ENCODE results near the gene AMMECR1L. TPM values are rescaled to one million over a fixed set of nuclear protein-coding genes. Genes with fewer than 3 reads are reported as not detected.

The AMMECR1L gene
- polyA plus RNA-seq, 2 of the 4 experiments (the other 2 are of a cell fraction) = 15.6 to 23.0 TPM

DNA sequence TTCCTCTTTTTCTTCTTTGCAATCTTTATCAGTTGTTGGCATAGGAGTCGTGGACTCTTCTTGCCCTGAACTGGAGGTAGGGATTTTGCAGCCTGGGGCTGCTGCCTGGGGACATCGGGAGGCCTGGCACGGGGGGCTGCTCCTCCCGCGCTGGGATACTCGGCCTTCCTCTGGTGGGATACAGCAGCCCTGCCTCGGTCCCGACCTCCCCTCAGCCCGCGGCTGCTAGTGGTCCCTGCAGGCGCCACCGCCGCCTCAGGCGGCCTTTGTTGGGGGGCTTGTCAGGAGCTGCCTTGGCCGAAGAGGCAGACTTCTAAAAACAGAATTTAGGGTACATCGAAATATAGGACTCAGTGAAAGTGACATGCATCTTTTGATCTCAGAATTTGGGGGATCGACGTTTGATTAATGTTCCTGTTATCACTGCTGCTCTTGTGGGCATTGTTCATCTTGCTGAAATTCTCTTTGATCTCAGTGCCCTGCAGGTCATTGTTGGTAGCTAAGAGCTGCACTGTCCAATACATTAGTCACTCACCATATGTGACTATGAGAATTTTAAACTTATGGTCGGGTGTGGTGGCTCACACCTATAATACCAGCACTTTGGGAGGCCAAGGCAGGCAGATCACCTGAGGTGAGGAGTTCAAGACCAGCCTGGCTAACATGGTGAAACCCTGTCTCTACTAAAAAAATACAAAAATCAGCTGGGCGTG lies 44.1 kb downstream of the AMMECR1L start:
- Histone ChIP-seq H3K9me3 (no peaks in the 10 kb centered on the region), H3K27ac (no peak overlapping the region), H3K4me1 (no peaks in the 10 kb centered on the region), H3K4me3 (no peak overlapping the region), H3K4me2 (no peak overlapping the region)
- no peak for TF ChIP-seq BCL3 (IDR thresholded peaks at IDR 0.05)
- TF ChIP-seq SREBF2 (IDR thresholded peaks at IDR 0.05) = no peak
- TF ChIP-seq USF2 (IDR thresholded peaks at IDR 0.05) = no peak
- TF ChIP-seq CBX8 (IDR thresholded peaks at IDR 0.05) = no peak
- no peak for TF ChIP-seq BHLHE40 (IDR thresholded peaks at IDR 0.05; ENCODE audit: low read depth, low read length)
- 88% methylated on average over 13 of the region's 20 CpGs for WGBS (ENCODE audit: missing lambda C conversion rate)
- FAIRE-seq (no peak), ATAC-seq (peak; percentile 48 to 60; a peak in 3 of 6 replicates), DNase-seq (ENCODE audit: low read depth in 1 of 2, low spot score in 1 of 2) (no peak)
- CTCF ChIA-PET = interaction anchor here (0.6 to 1.6 kb wide), 3 partner anchors 10 to 24 kb away, joined by 3 to 5 read pairs (median 4); no protein-coding TSS in a partner anchor
- POLR2A ChIA-PET = no interaction called here

- H3K9me3 ChIP-seq = no peaks in the 10 kb centered on the region
- WGBS (ENCODE audit: missing lambda C conversion rate) = 64% methylated on average over 4 of the region's 4 CpGs
- FAIRE-seq (no peak), DNase-seq (ENCODE audit: low read depth in 1 of 2, low spot score in 1 of 2) (no peak), ATAC-seq (no peak)
- H3K27ac ChIP-seq = no peak overlapping the region
- no peak for TF ChIP-seq ZNF302 (CRISPR knock-in tag; IDR thresholded peaks at IDR 0.05)
- no peak for TF ChIP-seq HOXB5 (CRISPR knock-in tag; IDR thresholded peaks at IDR 0.05)
- ChIA-PET CTCF (interaction anchor here (1.6 kb wide), 1 partner anchor 9 kb away, joined by 4 read pairs; no protein-coding TSS in a partner anchor), POLR2A (no interaction called here)
- H3K4me1 ChIP-seq = no peaks in the 10 kb centered on the region
- no peak overlapping the region for H3K4me3 ChIP-seq
- H3K4me2 ChIP-seq = no peak overlapping the region
These were observed 44.9 kb downstream of the AMMECR1L start for GRCh38 chr2:127840893-127841292.

DNA sequence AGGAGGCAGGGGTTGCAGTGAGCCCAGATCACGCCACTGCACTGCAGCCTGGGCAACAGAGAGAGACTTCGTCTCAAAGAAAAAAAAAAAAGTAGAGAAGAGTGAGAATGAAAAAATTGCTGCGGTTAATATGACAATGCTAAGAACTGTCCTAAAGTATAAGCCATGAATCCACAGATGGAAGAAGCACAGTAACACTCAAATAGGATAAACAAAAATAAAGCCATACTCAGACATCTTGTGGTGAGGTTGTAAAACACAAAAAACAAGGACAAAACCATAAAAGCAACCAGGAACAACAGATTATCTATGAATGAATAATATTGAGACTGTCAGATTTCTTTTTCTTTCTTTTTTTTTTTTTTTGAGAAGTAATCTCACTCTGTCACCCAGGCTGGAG lies 50.8 kb downstream of the AMMECR1L start:
- Histone ChIP-seq H3K4me2 (no peak overlapping the region), H3K9me3 (no peaks in the 10 kb centered on the region), H3K4me1 (no peaks in the 10 kb centered on the region), H3K4me3 (no peak overlapping the region), H3K27ac (no peak overlapping the region)
- CTCF ChIA-PET = interaction anchor here (0.7 to 0.8 kb wide), 2 partner anchors 16 to 323 kb away, joined by 3 read pairs; no protein-coding TSS in a partner anchor
- POLR2A ChIA-PET = no interaction called here
- no peak for DNase-seq (ENCODE audit: low read depth in 1 of 2, low spot score in 1 of 2)
- FAIRE-seq = no peak
- WGBS (ENCODE audit: missing lambda C conversion rate) = 87% methylated on average over 3 of the region's 3 CpGs
- TF ChIP-seq ESRRA (IDR thresholded peaks at IDR 0.05; ENCODE audit: borderline replicate concordance, low read length) = no peak
- TF ChIP-seq ZC3H11A (IDR thresholded peaks at IDR 0.05) = no peak
- no peak for TF ChIP-seq FOSL2 (IDR thresholded peaks at IDR 0.05)
- no peak for TF ChIP-seq FOSL2 (CRISPR knock-in tag; IDR thresholded peaks at IDR 0.05)
- TF ChIP-seq BHLHE40 (IDR thresholded peaks at IDR 0.05; ENCODE audit: low read depth, low read length) = no peak
- TF ChIP-seq ZFP36 (IDR thresholded peaks at IDR 0.05; ENCODE audit: borderline replicate concordance, partially characterized antibody) = no peak
- no peak for TF ChIP-seq FOSB (CRISPR knock-in tag; IDR thresholded peaks at IDR 0.05)
- TF ChIP-seq, protein P1, sequence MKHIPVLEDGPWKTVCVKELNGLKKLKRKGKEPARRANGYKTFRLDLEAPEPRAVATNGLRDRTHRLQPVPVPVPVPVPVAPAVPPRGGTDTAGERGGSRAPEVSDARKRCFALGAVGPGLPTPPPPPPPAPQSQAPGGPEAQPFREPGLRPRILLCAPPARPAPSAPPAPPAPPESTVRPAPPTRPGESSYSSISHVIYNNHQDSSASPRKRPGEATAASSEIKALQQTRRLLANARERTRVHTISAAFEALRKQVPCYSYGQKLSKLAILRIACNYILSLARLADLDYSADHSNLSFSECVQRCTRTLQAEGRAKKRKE (CRISPR knock-in tag; IDR thresholded peaks at IDR 0.05; ENCODE audit: low read depth) = no peak
- TF ChIP-seq BCL3 (IDR thresholded peaks at IDR 0.05) = no peak
- no peak for TF ChIP-seq RCOR1 (IDR thresholded peaks at IDR 0.05; ENCODE audit: low read depth, low read length)
- no peak for TF ChIP-seq JUNB (IDR thresholded peaks at IDR 0.05)
- no peak for TF ChIP-seq EHMT2 (IDR thresholded peaks at IDR 0.05; ENCODE audit: low read depth)
- TF ChIP-seq TP53 (CRISPR knock-in tag; IDR thresholded peaks at IDR 0.05) = no peak
- no peak for TF ChIP-seq CBX2 (IDR thresholded peaks at IDR 0.05; ENCODE audit: borderline replicate concordance, low read depth)
- no peak for TF ChIP-seq EP300 (IDR thresholded peaks at IDR 0.05)
- TF ChIP-seq ZSCAN20 (CRISPR knock-in tag; IDR thresholded peaks at IDR 0.05) = no peak
- no peak for TF ChIP-seq HOXA7 (CRISPR knock-in tag; IDR thresholded peaks at IDR 0.05)
- ATAC-seq = no peak
